GM12878 (cell line): ENCODE measurements around the gene PBLD. TPM values are rescaled to one million over a fixed set of nuclear protein-coding genes. Genes with fewer than 3 reads are reported as not detected.

ENCODE experiments used
- ATAC-seq: fragments of 200-7000 bp; cut with Tn5 transposase; 3 replicates; pipeline ENCODE4 v1.9.1; 2020; ENCODE audit warnings: mild to moderate bottlenecking, moderate library complexity
- BruUV-seq: library from RNA; stranded (reverse); fragments of 400-500 nt; replicated peaks from 2 replicates; lab custom pipeline; 2021; lab: Mats Ljungman, UMichigan
- CTCF ChIA-PET: fragments of 300-600 bp; sonication (Branson Sonifier 250); formaldehyde crosslinking; extraction: SDS; loops from one replicate; lab custom pipeline; 2021; ENCODE audit warnings: inconsistent platforms; lab: Yijun Ruan, JAX
- POLR2A ChIA-PET: fragments of 350-600 bp; formaldehyde crosslinking; extraction: SDS; loops from one replicate; lab custom pipeline; 2021; ENCODE audit warnings: inconsistent platforms; lab: Charles Lee
- RAD21 ChIA-PET: fragments of 300-600 bp; sonication (Branson Sonifier 250); formaldehyde crosslinking; loops from one replicate; lab custom pipeline; 2023; ENCODE audit warnings: antibody characterized with exemption; ENCODE audit not compliant: unreplicated experiment; lab: Charles Lee
- SMC1A ChIA-PET: fragments of 300-600 bp; sonication (Branson Sonifier 250); formaldehyde crosslinking; loops from one replicate; lab custom pipeline; 2023; ENCODE audit not compliant: unreplicated experiment, uncharacterized antibody; lab: Charles Lee
- DNase-seq: peaks from one replicate; pipeline ENCODE4 v3.0.0-alpha.2; 2011; ENCODE audit warnings: low read depth, low spot score
- FAIRE-seq: peaks from 3 replicates; lab custom pipeline; 2011; peaks lifted over from hg19 to GRCh38; lab: Jason Lieb, UNC
- H2AFZ ChIP-seq: 2 replicates; pipeline ENCODE4 v1.6.0; 2011; ENCODE audit warnings: low read depth, low read length, control low read depth; ENCODE audit not compliant: control insufficient read depth
- H3K27ac ChIP-seq: 2 replicates; pipeline ENCODE4 v1.5.1; 2011; ENCODE audit warnings: control low read depth; ENCODE audit not compliant: control insufficient read depth, insufficient read depth
- H3K27me3 ChIP-seq, 2 experiments: replicated peaks in 1 of 2; 2 replicates each; pipeline versions ENCODE4 v1.6.0 to v1.6.1; 2011; ENCODE audit warnings: low read length in 1 of 2; ENCODE audit not compliant: control insufficient read depth in 2 of 2, insufficient read depth in 2 of 2
- H3K36me3 ChIP-seq, 2 experiments: 2 replicates each; pipeline ENCODE4 v1.5.1; 2011; ENCODE audit warnings: low read length in 1 of 2; ENCODE audit not compliant: control insufficient read depth in 2 of 2, insufficient read depth in 2 of 2
- H3K4me1 ChIP-seq: 2 replicates; pipeline ENCODE4 v1.6.1; 2011; ENCODE audit warnings: mild to moderate bottlenecking, low read length, moderate library complexity, mixed read lengths; ENCODE audit not compliant: control insufficient read depth, insufficient read depth
- H3K4me2 ChIP-seq: 2 replicates; pipeline ENCODE4 v1.6.0; 2011; ENCODE audit warnings: control low read depth; ENCODE audit not compliant: control insufficient read depth, insufficient read depth
- H3K4me3 ChIP-seq: fragments of 200-600 bp; sonication (generic); 2 replicates; pipeline ENCODE4 v1.5.1; 2016
- H3K79me2 ChIP-seq: 2 replicates; pipeline ENCODE4 v1.6.0; 2011; ENCODE audit warnings: low read length; ENCODE audit not compliant: control insufficient read depth, insufficient read depth
- H3K9ac ChIP-seq: 2 replicates; pipeline ENCODE4 v1.8.0; 2011; ENCODE audit warnings: low read length, control low read depth, mixed read lengths; ENCODE audit not compliant: control insufficient read depth, insufficient read depth
- H3K9me3 ChIP-seq: replicated peaks from 3 replicates; pipeline ENCODE4 v1.5.1; 2011; ENCODE audit warnings: mild to moderate bottlenecking, low read length; ENCODE audit not compliant: control insufficient read depth, insufficient read depth
- H4K20me1 ChIP-seq: 2 replicates; pipeline ENCODE4 v1.6.0; 2011; ENCODE audit not compliant: control insufficient read depth, insufficient read depth
- BCL3 ChIP-seq: IDR thresholded peaks from 2 replicates; pipeline ENCODE4 v1.6.1; 2011; ENCODE audit warnings: borderline replicate concordance, low read depth, mild to moderate bottlenecking, moderate library complexity, low read length; ENCODE audit not compliant: insufficient read depth, poor library complexity, severe bottlenecking
- CBFB ChIP-seq: IDR thresholded peaks from 2 replicates; pipeline ENCODE4 v1.6.1; 2016; ENCODE audit warnings: antibody characterized with exemption, low read depth
- EED ChIP-seq: sonication (generic); IDR thresholded peaks from 2 replicates; pipeline ENCODE4 v1.6.1; 2016; ENCODE audit warnings: antibody characterized with exemption, low read depth
- EZH2 ChIP-seq: IDR thresholded peaks from 2 replicates; pipeline ENCODE4 v1.6.1; 2012; ENCODE audit warnings: low read depth, mild to moderate bottlenecking, control low read depth, inconsistent platforms, low read length, borderline replicate concordance; ENCODE audit not compliant: control insufficient read depth
- IRF4 ChIP-seq: IDR thresholded peaks from 2 replicates; pipeline ENCODE4 v1.6.1; 2011; ENCODE audit warnings: low read depth, low read length
- LARP7 ChIP-seq: fragments of 450-650 bp; IDR thresholded peaks from 2 replicates; pipeline ENCODE4 v1.6.1; 2017; ENCODE audit warnings: mild to moderate bottlenecking
- NR2F1 ChIP-seq: fragments of 450-650 bp; conservative IDR thresholded peaks from 2 replicates; pipeline ENCODE4 v1.6.1; 2017; ENCODE audit warnings: mild to moderate bottlenecking
- POLR2A ChIP-seq: IDR thresholded peaks from 2 replicates; pipeline ENCODE4 v1.6.1; 2011; ENCODE audit warnings: low read depth, mild to moderate bottlenecking, low read length
- POLR2AphosphoS2 ChIP-seq: IDR thresholded peaks from 2 replicates; pipeline ENCODE4 v1.6.1; 2011; ENCODE audit warnings: low read depth, mild to moderate bottlenecking, low read length, improper control_type of control experiment, moderate library complexity
- SREBF2 ChIP-seq: IDR thresholded peaks from 2 replicates; pipeline ENCODE4 v1.6.1; 2012; ENCODE audit warnings: mild to moderate bottlenecking, low read length
- TAF1 ChIP-seq: IDR thresholded peaks from 2 replicates; pipeline ENCODE4 v1.6.1; 2011; ENCODE audit warnings: mild to moderate bottlenecking, low read depth, low read length, borderline replicate concordance
- ZNF274 ChIP-seq: IDR thresholded peaks from one replicate; pipeline ENCODE4 v1.8.0; 2011; ENCODE audit not compliant: insufficient read length, insufficient read depth
- WGBS: methylation state at CpG from one replicate; pipeline ENCODE4 v1.1.6; 2016; ENCODE audit warnings: low lambda C conversion rate; ENCODE audit not compliant: insufficient replicate concordance, insufficient coverage; ENCODE audit errors: missing lambda C conversion rate; 5-methylcytosine and 5-hydroxymethylcytosine counted together
- in situ Hi-C: fragments of 300-500 bp; cut with MboI; formaldehyde crosslinking; loops from 9 replicates; pipeline ENCODE4 v1.14.3; 2018; ENCODE audit warnings: mixed read lengths
- intact Hi-C: fragments of 100-400 bp; cut with micrococcal nuclease; formaldehyde crosslinking; loops from one replicate; pipeline ENCODE4 v1.14.2; 2022; ENCODE audit not compliant: unreplicated experiment
- polyA plus RNA-seq, 11 experiments: library from polyadenylated mRNA; depleted of rRNA in 4 of 11; unstranded in 6 of 11; stranded (reverse) in 5 of 11; fragments of >200 nt; fragmentation: Nextera tagmentation in 4 of 11; fragmentation: Illumina TruSeq in 1 of 11; extraction: Ambion mirVana in 4 of 11; extraction: Trizol in 1 of 11; gene quantifications; 1 replicate in 1 of 11; 2 replicates in 10 of 11; pipeline versions ENCODE4 v1.2.1 to v1.2.3, GENCODE V29; 2011 to 2016; ENCODE audit warnings: inconsistent platforms in 2 of 11, missing spikeins in 2 of 11, low read depth in 1 of 11
- total RNA-seq, 4 experiments: library from RNA; depleted of rRNA in 3 of 4; stranded (reverse); fragments of >200 nt in 3 of 4; fragmentation: Illumina TruSeq in 1 of 4; extraction: Trizol in 1 of 4; gene quantifications; 2 replicates each; pipeline versions ENCODE4 v1.2.1 to v1.2.3, GENCODE V29; 2013 to 2021
- TF ChIP-seq, protein P1 (sequence below): fragments of 450-650 bp; IDR thresholded peaks from 2 replicates; pipeline ENCODE4 v1.6.1; 2017; ENCODE audit warnings: mild to moderate bottlenecking
- TF ChIP-seq, protein P2 (sequence below): fragments of 450-650 bp; formaldehyde crosslinking; IDR thresholded peaks from 2 replicates; pipeline ENCODE4 v1.5.0; 2022; ENCODE audit warnings: mild to moderate bottlenecking, missing genetic modification characterization
- TF ChIP-seq, protein P3 (sequence below): IDR thresholded peaks from 2 replicates; pipeline ENCODE4 v1.6.1; 2011; ENCODE audit warnings: low read depth, mild to moderate bottlenecking, low read length, moderate library complexity, borderline replicate concordance; ENCODE audit errors: extremely low read depth

PBLD gene
- total and polyA plus RNA-seq, 10 of the 15 experiments (the other 5 are each of a cell fraction or from before 2014, with no cell fraction given): 0.68 to 2.8 (median 1.7) TPM

- CTCF ChIA-PET: interaction anchor here (0.7 kb wide), 1 partner anchor 106 kb away, joined by 3 read pairs; no protein-coding TSS in a partner anchor
- no TSS peak for BruUV-seq
- ATAC-seq: no peak
- POLR2A ChIA-PET: interaction anchor here (0.6 kb wide), 1 partner anchor 147 kb away, joined by 8 read pairs; no protein-coding TSS in a partner anchor
- Histone ChIP-seq H3K36me3 (no peaks in the 10 kb centered on the region), H3K27ac (no peak overlapping the region), H3K9ac (no peak overlapping the region), H3K4me1 (no peaks in the 10 kb centered on the region), H4K20me1 (no peaks in the 10 kb centered on the region), H3K4me2 (no peak overlapping the region), H3K27me3 (no peaks in the 10 kb centered on the region), H3K9me3 (peaks cover 14% of the 10 kb centered on the region), H2AFZ (no peak overlapping the region), H3K79me2 (no peaks in the 10 kb centered on the region), H3K4me3 (no peak overlapping the region)
- in situ Hi-C loops (no loop called here), intact Hi-C loops (no loop called here)
- SMC1A ChIA-PET: interaction anchor here (0.7 kb wide), 1 partner anchor 13 kb away, joined by 3 read pairs; no protein-coding TSS in a partner anchor
- 82% methylated on average over 1 of the region's 1 CpG for whole genome bisulfite sequencing
- TF ChIP-seq, protein P1, sequence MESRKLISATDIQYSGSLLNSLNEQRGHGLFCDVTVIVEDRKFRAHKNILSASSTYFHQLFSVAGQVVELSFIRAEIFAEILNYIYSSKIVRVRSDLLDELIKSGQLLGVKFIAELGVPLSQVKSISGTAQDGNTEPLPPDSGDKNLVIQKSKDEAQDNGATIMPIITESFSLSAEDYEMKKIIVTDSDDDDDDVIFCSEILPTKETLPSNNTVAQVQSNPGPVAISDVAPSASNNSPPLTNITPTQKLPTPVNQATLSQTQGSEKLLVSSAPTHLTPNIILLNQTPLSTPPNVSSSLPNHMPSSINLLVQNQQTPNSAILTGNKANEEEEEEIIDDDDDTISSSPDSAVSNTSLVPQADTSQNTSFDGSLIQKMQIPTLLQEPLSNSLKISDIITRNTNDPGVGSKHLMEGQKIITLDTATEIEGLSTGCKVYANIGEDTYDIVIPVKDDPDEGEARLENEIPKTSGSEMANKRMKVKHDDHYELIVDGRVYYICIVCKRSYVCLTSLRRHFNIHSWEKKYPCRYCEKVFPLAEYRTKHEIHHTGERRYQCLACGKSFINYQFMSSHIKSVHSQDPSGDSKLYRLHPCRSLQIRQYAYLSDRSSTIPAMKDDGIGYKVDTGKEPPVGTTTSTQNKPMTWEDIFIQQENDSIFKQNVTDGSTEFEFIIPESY: no peak
- TF ChIP-seq TAF1 (no peak), POLR2AphosphoS2 (no peak), POLR2A (no peak), EZH2 (no peak), NR2F1 (no peak), IRF4 (no peak), ZNF274 (no peak), CBFB (no peak), LARP7 (no peak), BCL3 (no peak), SREBF2 (no peak), EED (no peak)
- TF ChIP-seq, protein P2, sequence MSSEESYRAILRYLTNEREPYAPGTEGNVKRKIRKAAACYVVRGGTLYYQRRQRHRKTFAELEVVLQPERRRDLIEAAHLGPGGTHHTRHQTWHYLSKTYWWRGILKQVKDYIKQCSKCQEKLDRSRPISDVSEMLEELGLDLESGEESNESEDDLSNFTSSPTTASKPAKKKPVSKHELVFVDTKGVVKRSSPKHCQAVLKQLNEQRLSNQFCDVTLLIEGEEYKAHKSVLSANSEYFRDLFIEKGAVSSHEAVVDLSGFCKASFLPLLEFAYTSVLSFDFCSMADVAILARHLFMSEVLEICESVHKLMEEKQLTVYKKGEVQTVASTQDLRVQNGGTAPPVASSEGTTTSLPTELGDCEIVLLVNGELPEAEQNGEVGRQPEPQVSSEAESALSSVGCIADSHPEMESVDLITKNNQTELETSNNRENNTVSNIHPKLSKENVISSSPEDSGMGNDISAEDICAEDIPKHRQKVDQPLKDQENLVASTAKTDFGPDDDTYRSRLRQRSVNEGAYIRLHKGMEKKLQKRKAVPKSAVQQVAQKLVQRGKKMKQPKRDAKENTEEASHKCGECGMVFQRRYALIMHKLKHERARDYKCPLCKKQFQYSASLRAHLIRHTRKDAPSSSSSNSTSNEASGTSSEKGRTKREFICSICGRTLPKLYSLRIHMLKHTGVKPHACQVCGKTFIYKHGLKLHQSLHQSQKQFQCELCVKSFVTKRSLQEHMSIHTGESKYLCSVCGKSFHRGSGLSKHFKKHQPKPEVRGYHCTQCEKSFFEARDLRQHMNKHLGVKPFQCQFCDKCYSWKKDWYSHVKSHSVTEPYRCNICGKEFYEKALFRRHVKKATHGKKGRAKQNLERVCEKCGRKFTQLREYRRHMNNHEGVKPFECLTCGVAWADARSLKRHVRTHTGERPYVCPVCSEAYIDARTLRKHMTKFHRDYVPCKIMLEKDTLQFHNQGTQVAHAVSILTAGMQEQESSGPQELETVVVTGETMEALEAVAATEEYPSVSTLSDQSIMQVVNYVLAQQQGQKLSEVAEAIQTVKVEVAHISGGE (CRISPR knock-in tag): no peak
- TF ChIP-seq, protein P3, sequence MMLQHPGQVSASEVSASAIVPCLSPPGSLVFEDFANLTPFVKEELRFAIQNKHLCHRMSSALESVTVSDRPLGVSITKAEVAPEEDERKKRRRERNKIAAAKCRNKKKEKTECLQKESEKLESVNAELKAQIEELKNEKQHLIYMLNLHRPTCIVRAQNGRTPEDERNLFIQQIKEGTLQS: no peak
- DNase-seq: no peak
- RAD21 ChIA-PET: no interaction called here
- FAIRE-seq: no peak
Observed at GRCh38 chr10:68318331-68319059, 14.2 kb downstream of the PBLD start.
